WI38 (cell line): ENCODE data around the gene PSMD7.
A peak's percentile ranks its signal among the peaks of the same experiment; 100 is the strongest.

Source experiments
- H3K4me3 ChIP-seq: 2 replicates; pipeline ENCODE4 v1.5.1; 2011; ENCODE audit warnings: low read depth, mild to moderate bottlenecking, control low read depth, low read length
- TF ChIP-seq, protein P1 (sequence below): IDR thresholded peaks from 2 replicates; pipeline ENCODE4 v1.5.1; 2012; ENCODE audit warnings: low read depth, mild to moderate bottlenecking, control low read depth, low read length

Gene PSMD7

DNA sequence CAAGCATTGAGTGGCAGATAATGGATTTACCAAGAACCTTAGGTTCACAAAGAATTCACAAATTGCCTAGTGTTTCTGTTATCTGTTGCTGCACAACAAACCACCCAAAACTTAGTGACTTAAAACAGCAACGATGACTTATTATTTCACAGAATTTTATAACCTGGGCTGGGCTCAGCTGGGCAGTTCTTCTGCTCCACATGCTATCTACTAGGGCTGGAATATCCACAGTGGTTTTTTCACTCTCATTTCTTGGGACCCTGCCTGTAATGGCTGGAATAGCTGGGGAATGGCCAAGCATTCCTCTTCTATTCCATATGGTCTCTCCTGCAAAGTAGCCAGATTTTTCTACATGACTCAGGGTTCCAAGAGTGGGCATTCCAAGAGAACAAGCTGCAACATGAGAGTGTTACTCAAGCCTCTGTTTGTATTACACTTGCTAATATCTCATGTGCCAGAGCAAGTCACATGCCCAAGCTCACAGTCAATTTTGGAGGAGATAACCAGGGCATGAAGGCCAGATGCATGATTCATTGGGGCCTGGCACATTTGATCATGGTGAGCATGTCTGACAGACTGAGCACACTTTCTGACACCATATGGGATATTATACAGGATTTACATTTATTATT is 4.9 kb upstream of the PSMD7 start:
- TF ChIP-seq, protein P1, sequence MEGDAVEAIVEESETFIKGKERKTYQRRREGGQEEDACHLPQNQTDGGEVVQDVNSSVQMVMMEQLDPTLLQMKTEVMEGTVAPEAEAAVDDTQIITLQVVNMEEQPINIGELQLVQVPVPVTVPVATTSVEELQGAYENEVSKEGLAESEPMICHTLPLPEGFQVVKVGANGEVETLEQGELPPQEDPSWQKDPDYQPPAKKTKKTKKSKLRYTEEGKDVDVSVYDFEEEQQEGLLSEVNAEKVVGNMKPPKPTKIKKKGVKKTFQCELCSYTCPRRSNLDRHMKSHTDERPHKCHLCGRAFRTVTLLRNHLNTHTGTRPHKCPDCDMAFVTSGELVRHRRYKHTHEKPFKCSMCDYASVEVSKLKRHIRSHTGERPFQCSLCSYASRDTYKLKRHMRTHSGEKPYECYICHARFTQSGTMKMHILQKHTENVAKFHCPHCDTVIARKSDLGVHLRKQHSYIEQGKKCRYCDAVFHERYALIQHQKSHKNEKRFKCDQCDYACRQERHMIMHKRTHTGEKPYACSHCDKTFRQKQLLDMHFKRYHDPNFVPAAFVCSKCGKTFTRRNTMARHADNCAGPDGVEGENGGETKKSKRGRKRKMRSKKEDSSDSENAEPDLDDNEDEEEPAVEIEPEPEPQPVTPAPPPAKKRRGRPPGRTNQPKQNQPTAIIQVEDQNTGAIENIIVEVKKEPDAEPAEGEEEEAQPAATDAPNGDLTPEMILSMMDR = no peak
- no peak overlapping the region for H3K4me3 ChIP-seq

DNA sequence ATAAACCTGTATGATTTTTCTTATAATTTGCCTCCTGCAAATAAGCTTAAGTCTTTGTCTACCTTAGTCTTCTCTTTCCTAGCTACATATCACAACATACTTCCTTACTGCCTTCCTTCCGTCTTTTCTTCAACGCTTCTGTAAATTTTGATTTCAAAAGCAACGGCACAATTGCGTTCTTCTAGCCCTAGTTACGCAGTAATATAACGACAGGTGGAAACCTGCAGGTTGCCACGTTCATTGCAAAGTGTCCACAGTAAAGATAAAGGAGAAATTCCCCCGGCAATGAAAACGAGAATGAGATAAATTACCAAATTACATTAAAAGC is 546 bp upstream of the PSMD7 start:
- TF ChIP-seq, protein P1 = no peak
- peak overlapping the region; percentile 72 for H3K4me3 ChIP-seq

DNA sequence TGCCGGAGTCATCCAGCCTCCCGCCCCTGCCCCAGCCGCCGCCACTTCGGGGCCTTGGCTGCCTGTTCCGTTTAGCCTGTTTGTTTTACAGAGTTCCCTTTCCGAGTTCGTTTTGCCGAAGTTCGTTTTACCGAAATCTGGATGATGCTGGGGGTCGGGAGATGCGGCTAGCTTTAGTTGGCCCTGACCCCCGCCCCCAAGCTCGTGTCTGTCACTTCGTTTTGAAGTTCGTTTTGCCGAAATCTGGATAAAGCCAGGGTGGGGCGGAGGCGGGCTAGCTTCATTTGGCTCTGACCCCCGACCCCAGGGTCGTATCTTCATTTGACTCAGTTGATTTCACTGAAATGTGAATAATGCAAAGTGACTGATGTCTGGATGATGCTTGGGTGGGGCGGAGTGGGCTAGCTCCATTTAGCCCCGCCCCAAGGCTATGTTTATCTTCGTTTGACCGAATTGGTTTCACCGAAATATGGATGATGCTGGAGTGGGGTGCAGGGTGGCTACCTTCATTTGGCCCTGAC is 591 bp downstream of the PSMD7 start:
- H3K4me3 ChIP-seq = peak overlapping the region; percentile 72
- TF ChIP-seq, protein P1 = no peak

DNA sequence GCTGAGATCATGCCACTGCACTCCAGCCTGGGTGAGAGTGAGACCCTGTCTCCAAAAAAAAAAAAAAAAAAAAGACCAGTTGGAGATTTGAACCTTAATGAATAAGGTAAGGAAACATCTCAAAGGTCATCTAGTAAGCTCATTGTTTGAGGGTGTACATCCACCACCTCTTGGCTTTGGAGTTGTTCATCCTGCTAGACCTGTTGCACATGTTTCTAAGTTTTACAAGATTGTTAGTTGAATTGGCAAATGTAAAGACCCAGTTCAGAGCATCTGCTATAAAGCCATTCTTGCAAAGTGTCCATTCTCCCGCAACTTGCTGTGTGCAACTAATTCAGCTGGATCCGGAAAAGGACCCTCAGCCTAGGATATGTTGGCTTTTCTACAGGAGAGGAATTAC is 1.5 kb downstream of the PSMD7 start:
- TF ChIP-seq, protein P1 = no peak
- peak overlapping the region; percentile 72 for H3K4me3 ChIP-seq

DNA sequence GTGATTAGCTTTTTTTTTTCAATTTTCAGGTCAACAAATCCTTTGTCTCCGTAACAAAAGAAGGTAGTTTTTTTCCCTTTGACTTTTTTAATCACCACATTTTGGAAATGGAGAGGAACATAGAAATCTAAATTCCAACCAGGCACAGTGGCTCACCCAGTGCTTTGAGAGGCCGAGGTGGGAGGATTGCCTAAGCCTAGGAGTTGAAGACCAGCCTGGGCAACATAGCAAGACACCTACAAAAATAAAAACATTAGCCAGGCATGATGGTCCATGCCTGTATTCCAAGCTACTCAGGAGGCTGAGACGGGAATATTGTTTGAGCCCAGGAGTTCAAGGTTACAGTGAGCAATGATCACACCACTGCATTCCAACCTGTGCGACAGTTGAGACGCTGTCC is 5.7 kb downstream of the PSMD7 start:
- TF ChIP-seq, protein P1 = no peak
- no peak overlapping the region for H3K4me3 ChIP-seq

DNA sequence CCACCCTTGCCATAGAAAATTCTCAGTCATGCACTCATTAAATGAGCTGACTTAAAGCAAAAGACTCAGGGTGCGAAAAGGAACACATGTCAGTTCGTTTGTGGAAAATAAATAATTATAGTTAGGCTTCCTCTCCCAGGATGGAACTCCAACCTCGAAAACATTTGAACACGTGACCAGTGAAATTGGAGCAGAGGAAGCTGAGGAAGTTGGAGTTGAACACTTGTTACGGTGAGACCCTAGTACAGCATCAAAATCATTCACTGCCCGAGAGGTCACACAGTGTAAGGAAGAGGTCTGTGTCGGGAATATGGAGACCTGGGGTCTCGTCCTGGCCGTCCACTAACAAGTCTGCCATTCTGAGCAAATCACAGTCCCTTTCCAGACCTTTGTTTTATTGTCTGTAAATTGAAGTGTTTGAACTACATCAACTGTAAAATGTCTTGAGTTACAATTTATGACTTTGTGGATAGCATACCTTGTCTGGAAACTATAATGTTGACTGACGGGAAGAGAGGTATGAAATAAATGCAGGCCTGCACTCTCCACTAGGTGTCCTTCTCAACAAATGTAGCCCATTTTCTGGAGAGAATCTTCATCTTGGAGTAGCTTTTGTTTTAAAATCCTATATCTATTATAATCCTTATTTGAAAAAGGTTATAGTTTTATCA is 7.7 kb downstream of the PSMD7 start:
- no peak overlapping the region for H3K4me3 ChIP-seq
- TF ChIP-seq, protein P1 = no peak

DNA sequence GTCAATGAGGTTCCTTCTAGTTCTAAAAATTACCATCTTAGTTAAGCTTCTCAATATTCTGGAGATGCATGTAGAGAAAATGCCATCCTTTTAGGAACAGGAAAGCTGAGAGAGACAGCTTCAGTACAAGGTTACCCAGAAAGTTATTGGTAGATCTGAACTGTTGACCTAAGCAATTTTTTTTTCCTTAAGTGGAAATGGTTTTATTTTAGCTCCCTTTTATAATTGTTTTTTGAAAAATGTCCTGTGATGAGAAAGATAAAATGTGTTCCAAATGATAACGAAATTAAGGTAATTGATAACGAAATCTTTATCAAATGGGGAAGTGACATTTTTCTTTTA is 8.2 kb downstream of the PSMD7 start:
- TF ChIP-seq, protein P1 = no peak
- no peak overlapping the region for H3K4me3 ChIP-seq
